PC-9 (cell line): ENCODE measurements around the gene USH2A. TPM values are rescaled to one million over a fixed set of nuclear protein-coding genes. Genes with fewer than 3 reads are reported as not detected.
A peak's percentile ranks its signal among the peaks of the same experiment; 100 is the strongest.

Experiments used
- BruUV-seq: library from RNA; stranded (reverse); fragments of 400-500 nt; replicated peaks from 2 replicates; lab custom pipeline; 2021; lab: Mats Ljungman, UMichigan
- CTCF ChIA-PET: fragments of 300-600 bp; sonication (Branson Sonifier 250); formaldehyde crosslinking; loops from one replicate; lab custom pipeline; 2022; ENCODE audit warnings: antibody characterized with exemption; lab: Charles Lee
- POLR2A ChIA-PET: fragments of 300-600 bp; sonication (Branson Sonifier 250); formaldehyde crosslinking; loops from one replicate; lab custom pipeline; 2022; ENCODE audit warnings: antibody characterized with exemption; ENCODE audit not compliant: unreplicated experiment; lab: Charles Lee
- DNase-seq, 2 experiments: peaks; one replicate each; pipeline versions ENCODE4 v3.0.0 to v3.0.0-alpha.2; 2015 to 2022; ENCODE audit warnings: mixed read lengths in 1 of 2
- H2AFZ ChIP-seq: fragments of 200-600 bp; sonication (generic); 2 replicates; pipeline ENCODE4 v1.8.1; 2017; ENCODE audit warnings: antibody characterized with exemption
- H3F3A ChIP-seq: fragments of 200-600 bp; sonication (generic); 2 replicates; pipeline ENCODE4 v1.8.1; 2017; ENCODE audit warnings: antibody characterized with exemption, mild to moderate bottlenecking, low read depth; ENCODE audit not compliant: insufficient read depth
- H3K27ac ChIP-seq: fragments of 200-600 bp; sonication (generic); 2 replicates; pipeline ENCODE4 v1.6.1; 2016; ENCODE audit warnings: mixed run types
- H3K27me3 ChIP-seq: fragments of 200-600 bp; sonication (generic); 2 replicates; pipeline ENCODE4 v1.6.1; 2016; ENCODE audit warnings: low read depth, mixed run types; ENCODE audit not compliant: insufficient read depth
- H3K36me3 ChIP-seq: fragments of 200-600 bp; sonication (generic); 2 replicates; pipeline ENCODE4 v1.6.1; 2016; ENCODE audit warnings: low read depth, mixed run types
- H3K4me1 ChIP-seq: fragments of 200-600 bp; sonication (generic); replicated peaks from 2 replicates; pipeline ENCODE4 v1.6.1; 2016; ENCODE audit warnings: mixed run types; ENCODE audit not compliant: insufficient read depth
- H3K4me2 ChIP-seq: fragments of 200-600 bp; sonication (generic); 2 replicates; pipeline ENCODE4 v1.6.1; 2017; ENCODE audit warnings: mixed run types
- H3K4me3 ChIP-seq: fragments of 200-600 bp; sonication (generic); 2 replicates; pipeline ENCODE4 v1.6.1; 2016; ENCODE audit warnings: mixed run types
- H3K79me2 ChIP-seq: fragments of 200-600 bp; sonication (generic); 2 replicates; pipeline ENCODE4 v1.6.1; 2017; ENCODE audit warnings: low read depth, mixed run types
- H3K9me2 ChIP-seq: fragments of 200-600 bp; sonication (generic); 2 replicates; pipeline ENCODE4 v1.8.1; 2017; ENCODE audit warnings: mild to moderate bottlenecking; ENCODE audit not compliant: insufficient read depth
- H3K9me3 ChIP-seq: fragments of 200-600 bp; sonication (generic); 2 replicates; pipeline ENCODE4 v1.8.1; 2016; ENCODE audit warnings: low read depth; ENCODE audit not compliant: insufficient read depth
- H4K20me1 ChIP-seq: fragments of 200-600 bp; sonication (generic); 2 replicates; pipeline ENCODE4 v1.8.1; 2017; ENCODE audit not compliant: insufficient read depth
- CTCF ChIP-seq: fragments of 200-600 bp; sonication (generic); conservative IDR thresholded peaks from 2 replicates; pipeline ENCODE4 v1.6.1; 2017; ENCODE audit warnings: mixed run types, antibody characterized with exemption, mild to moderate bottlenecking, moderate library complexity
- EZH2 ChIP-seq: fragments of 200-600 bp; sonication (generic); IDR thresholded peaks from 2 replicates; pipeline ENCODE4 v1.8.0; 2017; ENCODE audit warnings: antibody characterized with exemption, low read depth
- intact Hi-C: fragments of 100-400 bp; cut with micrococcal nuclease; formaldehyde crosslinking; loops from one replicate; pipeline ENCODE4 v1.10.0; 2022; ENCODE audit not compliant: unreplicated experiment
- total RNA-seq: library from RNA; stranded (reverse); gene quantifications from 2 replicates; pipeline ENCODE4 v1.2.3, GENCODE V29; 2021

USH2A gene
- total RNA-seq, 1 experiment from 2014 or later = not detected

DNA sequence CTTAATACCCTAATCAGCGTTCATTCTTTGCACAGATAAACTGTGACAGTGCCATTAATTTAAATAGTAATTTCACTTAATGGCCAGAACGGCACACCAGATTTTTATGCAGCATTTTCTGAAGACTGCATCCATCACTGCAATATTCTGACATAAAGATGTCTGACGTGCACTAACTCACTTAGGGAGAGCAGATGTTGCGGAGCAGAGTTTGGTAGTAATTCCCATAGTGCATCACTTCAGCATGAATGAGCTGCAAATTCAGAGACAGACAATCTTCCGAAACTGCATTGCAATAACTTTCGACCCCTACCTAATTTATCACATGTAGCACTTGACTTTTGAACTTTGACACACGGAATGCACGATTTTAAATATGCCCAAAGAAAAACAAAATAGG, 630.8 kb downstream of the USH2A start:
- ChIA-PET CTCF (no interaction called here), POLR2A (no interaction called here)
- no peak overlapping the region for H3K4me3 ChIP-seq
- H3K4me1 ChIP-seq = no peaks in the 10 kb centered on the region
- H3K9me3 ChIP-seq = no peaks in the 10 kb centered on the region
- H3K79me2 ChIP-seq = no peaks in the 10 kb centered on the region
- DNase-seq = no peak
- no peak overlapping the region for H2AFZ ChIP-seq
- no peaks in the 10 kb centered on the region for H3K9me2 ChIP-seq
- intact Hi-C loops = no loop called here
- no peaks in the 10 kb centered on the region for H3K36me3 ChIP-seq
- no peak overlapping the region for H3K4me2 ChIP-seq
- TF ChIP-seq EZH2 (no peak), CTCF (no peak)
- no peaks in the 10 kb centered on the region for H3F3A ChIP-seq
- no peaks in the 10 kb centered on the region for H4K20me1 ChIP-seq
- H3K27ac ChIP-seq = no peak overlapping the region
- H3K27me3 ChIP-seq = no peaks in the 10 kb centered on the region
- no TSS peak for BruUV-seq

DNA sequence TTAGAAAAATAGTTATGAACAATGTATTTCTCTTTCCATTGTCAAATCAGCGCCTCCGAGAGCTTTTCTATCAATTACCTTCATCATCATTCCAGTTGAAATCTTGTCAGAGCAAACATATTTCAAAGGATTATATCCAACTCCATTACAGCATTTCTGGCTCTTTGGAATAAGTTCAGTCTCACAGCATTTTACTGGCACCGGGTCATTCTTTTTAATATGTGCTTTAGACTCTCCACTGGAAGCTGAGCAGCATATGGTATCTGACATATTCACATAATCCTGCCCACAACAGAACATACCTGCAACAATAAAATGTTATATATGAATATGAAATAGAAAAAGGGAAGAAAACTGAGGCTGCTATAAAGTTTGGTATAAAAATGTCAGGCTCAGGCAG, 633.3 kb downstream of the USH2A start:
- CTCF ChIA-PET = no interaction called here
- POLR2A ChIA-PET = no interaction called here
- intact Hi-C loops = no loop called here

DNA sequence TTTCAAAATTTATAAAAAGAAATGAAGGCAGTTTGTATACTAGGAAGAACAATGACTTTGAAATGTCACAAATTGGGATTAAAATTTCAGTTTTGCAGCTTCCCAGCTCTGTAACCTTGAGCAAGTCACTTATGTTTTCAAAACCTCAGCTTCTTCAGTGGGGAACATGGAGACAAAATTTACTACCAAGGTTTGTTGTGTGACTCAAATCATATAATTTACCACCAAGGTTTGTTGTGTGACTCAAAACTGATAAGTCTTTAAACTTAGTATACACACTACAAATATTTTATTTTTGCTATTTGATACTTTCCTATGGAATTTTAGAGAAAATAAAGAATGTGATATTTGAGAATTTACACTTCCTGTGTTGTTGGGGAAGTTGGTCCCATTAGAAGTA, 636.3 kb downstream of the USH2A start:
- Histone ChIP-seq H3K4me2 (no peak overlapping the region), H3K4me3 (no peak overlapping the region), H3F3A (no peaks in the 10 kb centered on the region), H3K4me1 (no peaks in the 10 kb centered on the region), H4K20me1 (no peaks in the 10 kb centered on the region), H3K27ac (no peak overlapping the region), H3K36me3 (no peaks in the 10 kb centered on the region), H3K9me2 (0 out of 2 replicates have a peak, but pooled peaks cover 7% of the 10 kb centered on the region), H3K9me3 (no peaks in the 10 kb centered on the region), H3K27me3 (no peaks in the 10 kb centered on the region), H2AFZ (0 out of 2 replicates have a peak overlapping the region, but pooled peaks have one; percentile 39), H3K79me2 (no peaks in the 10 kb centered on the region)
- DNase-seq = no peak
- no peak for TF ChIP-seq CTCF
- TF ChIP-seq EZH2 = no peak
- BruUV-seq = no TSS peak
- CTCF ChIA-PET = no interaction called here
- POLR2A ChIA-PET = no interaction called here
- intact Hi-C loops = no loop called here

More for the DNA sequence above, 633.3 kb downstream of the USH2A start:
- Histone ChIP-seq H3K9me2 (0 out of 2 replicates have a peak, but pooled peaks cover 4% of the 10 kb centered on the region), H3K27me3 (no peaks in the 10 kb centered on the region), H3K36me3 (no peaks in the 10 kb centered on the region), H2AFZ (no peak overlapping the region), H3K27ac (no peak overlapping the region), H3F3A (no peaks in the 10 kb centered on the region), H3K79me2 (no peaks in the 10 kb centered on the region), H3K4me1 (no peaks in the 10 kb centered on the region), H3K4me2 (no peak overlapping the region), H4K20me1 (no peaks in the 10 kb centered on the region), H3K4me3 (no peak overlapping the region), H3K9me3 (no peaks in the 10 kb centered on the region)
- no peak for DNase-seq
- TF ChIP-seq EZH2 = no peak
- TF ChIP-seq CTCF = no peak
- BruUV-seq = no TSS peak
